T-helper 22 cell (primary cell): ENCODE data around the gene SNAP29.
A peak's percentile ranks its signal among the peaks of the same experiment; 100 is the strongest.
"Not testable (repeated sequence)": the region's sequence is repeated elsewhere in the genome, so short reads cannot be mapped to it uniquely, and the experiment has no call there.

Experiments used
- DNase-seq: peaks from one replicate; pipeline ENCODE4 v3.0.0-alpha.2; 2020; ENCODE audit warnings: low read depth

The SNAP29 gene

GRCh38 chr22:20901093-20902033 is 42.6 kb downstream of the SNAP29 start:
- DNase-seq: not testable (repeated sequence)

DNA sequence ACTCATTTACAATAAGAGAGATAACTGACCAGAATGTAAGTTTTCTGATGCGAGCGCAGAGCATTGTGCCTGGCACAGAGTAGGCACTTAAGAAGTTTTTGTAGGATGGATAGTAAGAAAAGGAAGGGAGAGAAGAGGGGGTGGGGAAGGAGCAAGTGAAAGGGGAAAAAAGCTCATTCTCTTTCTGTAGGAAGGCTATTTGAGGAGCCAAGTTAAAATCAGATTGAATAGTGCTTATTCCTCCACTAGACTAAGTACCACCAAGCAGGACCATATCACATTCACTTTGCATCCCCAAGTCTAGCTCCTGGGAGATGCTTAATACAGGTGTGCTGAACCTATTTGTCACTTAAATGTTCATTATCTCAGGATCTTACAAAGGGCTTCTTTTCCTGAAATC is 44.3 kb downstream of the SNAP29 start:
- DNase-seq: no peak

DNA sequence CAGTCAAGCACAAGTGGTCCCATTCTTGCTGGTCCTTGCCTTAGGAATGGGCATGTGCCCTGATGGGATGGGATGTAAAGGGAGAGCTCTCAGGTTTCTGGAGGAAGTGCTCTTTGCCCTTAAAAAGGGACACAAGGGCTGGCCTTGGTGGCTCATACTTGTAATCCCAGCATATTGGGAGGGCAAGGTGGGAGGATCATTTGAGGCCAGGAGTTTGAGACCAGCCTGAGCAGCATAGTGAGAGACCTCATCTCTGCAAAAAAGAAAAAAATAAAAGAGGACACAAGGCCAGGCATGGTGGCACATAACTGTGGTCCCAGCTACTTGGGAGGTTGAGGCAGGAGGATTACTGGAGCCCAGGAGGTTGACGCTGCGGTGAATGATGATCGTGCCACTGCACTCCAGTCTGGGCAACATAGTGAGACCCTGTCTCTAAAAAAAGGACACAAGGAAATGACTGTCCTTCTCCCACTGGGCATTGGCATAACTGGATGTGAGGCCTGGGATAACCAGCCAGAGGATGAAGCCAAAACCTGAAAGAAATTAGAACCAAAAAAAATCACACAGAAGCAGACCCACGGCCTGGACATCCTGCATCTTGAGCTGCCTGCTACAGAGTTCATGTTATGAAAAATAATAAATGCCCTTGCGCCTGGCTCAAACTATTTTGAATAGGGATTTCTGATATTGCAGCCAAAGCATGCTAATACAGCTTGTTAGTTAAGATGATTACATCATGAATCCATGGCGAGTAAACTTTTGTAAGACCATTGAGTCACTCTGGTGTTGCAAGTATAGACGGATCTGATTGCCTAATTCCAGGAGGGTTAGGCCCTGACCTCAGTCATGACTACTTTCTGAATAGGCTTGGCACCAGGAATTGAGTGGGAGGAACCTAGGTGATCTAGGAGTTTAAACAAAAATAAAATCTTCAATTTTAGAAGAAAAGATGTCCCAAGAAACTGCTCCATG is 45.5 kb downstream of the SNAP29 start:
- DNase-seq: no peak

DNA sequence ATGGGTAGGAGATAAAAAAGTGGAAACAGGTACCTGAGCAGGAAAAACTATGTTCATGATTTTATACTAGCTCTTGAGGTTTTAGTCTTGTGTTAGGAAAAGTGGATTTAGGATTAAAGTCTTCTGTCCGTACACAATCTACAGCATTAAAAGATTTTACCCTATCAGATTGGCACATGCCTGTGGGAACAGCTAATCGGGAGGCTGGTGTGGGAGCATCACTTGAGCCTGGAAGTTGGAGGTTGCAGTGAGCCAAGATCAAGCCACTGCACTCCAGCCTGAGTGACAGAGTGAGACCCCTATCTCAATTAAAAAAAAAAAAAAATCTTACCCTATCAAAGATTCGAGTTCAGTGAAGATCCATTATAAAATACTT is 46.2 kb downstream of the SNAP29 start:
- no peak for DNase-seq

DNA sequence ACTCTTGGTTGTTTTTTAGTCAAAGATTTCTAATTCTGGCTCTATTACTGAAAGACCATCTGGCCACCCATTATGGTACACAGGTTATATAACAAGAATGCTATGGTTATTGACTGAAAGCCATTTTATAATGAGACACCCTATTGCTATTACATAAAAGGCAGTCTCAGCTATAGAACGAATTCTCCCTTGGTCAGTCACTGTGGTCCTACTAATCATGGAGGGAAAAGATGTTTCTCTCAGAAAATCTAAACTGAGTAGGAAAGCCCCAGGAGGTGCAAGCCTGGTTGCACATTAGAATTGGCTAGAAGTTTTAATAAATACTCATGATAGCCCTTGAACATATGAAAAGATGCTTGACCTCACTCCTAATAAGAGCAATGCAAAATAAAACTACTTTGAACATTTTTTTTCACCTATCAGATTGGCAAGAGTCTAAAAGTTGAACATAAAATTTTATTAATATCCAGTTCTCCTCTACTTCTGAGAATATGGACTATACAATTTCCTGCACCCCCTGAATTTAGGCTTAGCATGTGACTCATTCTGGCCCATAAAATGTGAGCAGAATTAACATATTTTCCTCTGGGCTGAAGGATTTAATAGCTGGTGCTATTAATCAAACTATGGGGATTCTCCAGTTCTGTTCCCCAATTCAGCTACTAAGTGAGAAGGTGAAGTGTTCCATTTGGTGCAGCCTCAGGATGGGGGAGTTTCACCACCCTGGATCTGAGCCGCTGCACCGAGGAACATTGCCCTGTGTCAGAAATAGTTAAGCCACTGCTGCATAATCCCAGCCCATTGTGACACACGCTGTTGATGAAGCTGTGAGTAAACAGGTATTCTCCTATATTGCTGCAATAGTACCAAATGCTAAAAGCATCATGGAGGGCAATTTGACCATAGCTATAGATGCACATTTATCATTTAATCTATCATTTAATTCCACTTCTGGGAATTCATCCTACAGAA is 46.9 kb downstream of the SNAP29 start:
- no peak for DNase-seq

GRCh38 chr22:20906387-20906767 is 47.6 kb downstream of the SNAP29 start:
- DNase-seq: no peak

DNA sequence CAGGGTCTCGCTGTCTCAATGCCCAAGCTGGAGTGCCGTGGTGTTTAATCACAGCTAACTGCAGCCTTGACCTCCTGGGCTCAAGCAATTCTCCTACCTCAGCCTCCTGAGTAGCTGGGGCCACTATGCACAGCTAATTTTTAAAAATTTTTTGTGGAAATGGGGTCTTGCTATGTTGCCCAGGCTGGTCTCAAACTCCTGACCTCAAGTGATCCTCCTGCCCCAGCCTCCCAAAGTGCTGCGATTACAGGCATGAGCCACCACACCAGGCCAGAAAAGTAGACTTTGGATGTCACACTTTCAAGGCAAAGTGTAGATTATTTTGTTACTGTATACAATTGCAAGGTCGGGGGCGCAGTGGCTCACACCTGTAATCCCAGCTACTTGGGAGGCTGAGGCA is 49.9 kb downstream of the SNAP29 start:
- not testable (repeated sequence) for DNase-seq

- DNase-seq: no peak
Observed at GRCh38 chr22:20909543-20910303, 50.9 kb downstream of the SNAP29 start.

GRCh38 chr22:20912494-20912893 is 53.7 kb downstream of the SNAP29 start:
- no peak for DNase-seq

DNA sequence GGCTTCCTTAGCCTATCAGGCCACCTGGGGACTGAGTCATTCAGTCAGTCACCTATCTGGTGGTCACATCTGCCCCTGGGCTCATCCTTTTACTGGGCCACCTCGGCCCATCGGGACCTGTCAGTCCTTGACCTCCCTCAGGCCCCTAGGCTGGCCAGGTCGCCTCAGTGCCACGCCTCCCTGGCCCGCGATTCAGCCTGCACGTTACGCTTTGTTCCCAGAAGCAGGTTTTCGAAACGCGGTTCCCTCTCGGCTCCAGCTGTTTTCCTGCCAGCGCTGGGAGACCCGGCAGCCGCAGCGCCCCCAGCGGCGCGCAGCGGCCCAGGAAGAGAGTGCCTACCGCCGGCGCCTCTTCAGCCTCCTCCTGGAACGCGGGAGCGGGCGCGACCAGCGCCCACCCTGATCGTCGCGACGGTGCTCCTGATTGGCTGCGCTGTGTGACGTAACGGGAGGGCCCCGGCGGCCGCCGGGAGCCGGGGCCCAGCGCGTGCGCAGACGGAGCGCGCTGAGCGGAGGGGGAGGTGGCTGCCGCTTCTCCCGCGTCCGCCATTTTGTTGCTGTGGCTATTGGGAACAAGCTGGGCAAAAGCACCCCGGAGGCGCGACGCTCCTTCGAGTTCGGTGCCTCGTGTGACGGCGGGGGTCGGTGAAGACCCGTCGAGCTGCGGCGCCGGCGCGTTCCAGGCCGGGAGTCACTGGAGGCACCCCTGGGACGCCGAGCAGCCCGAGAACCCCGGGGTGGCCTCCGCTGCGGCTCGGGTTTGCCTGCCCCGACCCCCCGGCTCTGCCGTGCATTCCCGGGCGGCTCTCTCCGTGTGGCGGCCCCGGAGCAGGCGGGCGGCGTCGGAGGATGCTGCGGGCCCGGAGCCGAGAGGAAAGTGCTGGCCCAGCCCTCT is 58.4 kb downstream of the SNAP29 start, which contains the start of gene CRKL:
TSS of gene CRKL (plus strand) at position 492 of the 895 bp plus-strand sequence. CDS start 528 bp downstream, outside the sequence.
- DNase-seq: peak; percentile 94

- DNase-seq: no peak
Observed at GRCh38 chr22:20918663-20919218, 59.9 kb downstream of the SNAP29 start.

DNA sequence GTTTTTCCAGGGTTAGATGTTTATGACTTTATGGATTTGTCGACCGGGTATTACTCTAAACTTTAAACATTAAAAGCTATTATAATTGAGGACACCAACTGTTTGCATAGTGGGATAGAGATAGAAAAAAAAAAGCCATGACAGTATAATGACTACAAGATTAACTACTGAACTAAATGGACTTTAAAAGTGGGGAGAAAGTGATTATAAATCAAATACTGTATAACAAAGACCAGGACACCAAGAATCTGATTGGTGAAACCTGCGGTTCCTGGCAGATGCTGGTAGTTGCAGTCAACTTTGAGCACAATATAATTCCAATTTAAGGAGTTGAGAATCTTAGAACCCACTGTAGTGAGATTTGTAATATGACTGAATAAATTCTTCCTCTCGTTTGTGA is 60.9 kb downstream of the SNAP29 start:
- no peak for DNase-seq

DNA sequence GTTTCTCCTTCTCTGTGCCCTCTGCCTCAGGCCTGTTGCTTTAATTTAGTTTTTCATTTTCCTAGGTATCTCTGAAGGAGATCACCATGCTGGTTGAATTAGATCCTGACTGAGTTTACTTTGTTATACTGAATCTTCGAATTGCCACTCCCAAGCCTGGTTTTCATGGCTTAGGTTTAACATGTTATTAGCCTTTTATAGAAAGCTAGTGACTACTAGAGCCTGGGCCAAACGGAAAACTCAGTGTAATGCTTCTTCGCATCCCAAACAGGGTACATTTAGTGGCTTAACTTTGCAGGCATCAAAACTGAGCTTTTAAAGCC is 62.0 kb downstream of the SNAP29 start:
- DNase-seq: no peak

- DNase-seq: no peak
Observed at GRCh38 chr22:20922141-20922751, 63.4 kb downstream of the SNAP29 start.

GRCh38 chr22:20926243-20926642 is 67.4 kb downstream of the SNAP29 start:
- DNase-seq: no peak

DNA sequence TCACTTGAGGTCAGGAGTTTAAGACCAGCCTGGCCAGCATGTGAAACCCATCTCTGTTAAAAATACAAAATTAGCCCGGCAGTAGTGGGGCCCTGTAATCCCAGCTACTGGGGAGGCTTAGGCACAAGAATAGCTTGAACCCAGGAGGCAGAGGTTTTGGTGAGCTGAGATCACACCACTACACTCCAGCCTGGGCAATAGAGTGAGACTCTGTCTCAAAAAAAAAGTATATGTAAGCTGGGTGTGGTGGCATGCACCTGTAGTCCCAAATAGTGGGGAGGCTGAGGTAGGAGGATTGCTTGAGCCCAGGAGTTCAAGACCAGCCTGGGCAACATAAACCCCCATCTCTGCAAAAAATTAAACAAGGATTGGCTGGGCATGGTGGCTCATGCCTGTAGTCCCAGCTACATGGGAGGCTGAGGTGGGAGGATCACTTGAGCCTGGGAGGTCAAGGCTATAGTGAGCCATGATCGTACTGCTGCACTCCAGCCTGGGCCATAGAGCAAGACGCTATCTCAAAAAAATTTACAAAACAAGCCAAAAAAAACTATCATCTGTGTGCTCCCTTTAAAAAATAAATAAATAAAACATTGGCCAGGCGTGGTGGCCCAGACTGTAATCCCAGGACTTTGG is 69.2 kb downstream of the SNAP29 start:
- DNase-seq: no peak

- no peak for DNase-seq
Observed at GRCh38 chr22:20928573-20928967, 69.8 kb downstream of the SNAP29 start.

DNA sequence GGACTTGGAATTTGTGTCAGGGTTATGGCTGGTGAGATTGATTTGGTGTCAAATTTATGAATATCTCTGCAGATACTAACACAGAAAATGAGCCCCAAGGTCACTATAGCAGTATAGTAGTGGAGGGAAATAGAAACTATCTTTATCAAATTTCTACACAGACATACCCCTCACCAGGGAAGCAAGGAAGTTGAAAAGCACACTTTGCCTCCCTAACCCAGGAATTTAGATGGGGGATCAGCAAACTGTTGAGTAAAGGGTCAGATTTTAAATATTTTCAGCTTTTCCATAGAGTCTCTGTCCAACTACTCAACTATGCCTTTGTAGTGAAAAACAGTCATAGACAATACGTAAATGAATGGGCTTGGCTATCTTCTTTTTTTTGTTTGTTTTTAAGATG is 71.2 kb downstream of the SNAP29 start:
- no peak for DNase-seq

DNA sequence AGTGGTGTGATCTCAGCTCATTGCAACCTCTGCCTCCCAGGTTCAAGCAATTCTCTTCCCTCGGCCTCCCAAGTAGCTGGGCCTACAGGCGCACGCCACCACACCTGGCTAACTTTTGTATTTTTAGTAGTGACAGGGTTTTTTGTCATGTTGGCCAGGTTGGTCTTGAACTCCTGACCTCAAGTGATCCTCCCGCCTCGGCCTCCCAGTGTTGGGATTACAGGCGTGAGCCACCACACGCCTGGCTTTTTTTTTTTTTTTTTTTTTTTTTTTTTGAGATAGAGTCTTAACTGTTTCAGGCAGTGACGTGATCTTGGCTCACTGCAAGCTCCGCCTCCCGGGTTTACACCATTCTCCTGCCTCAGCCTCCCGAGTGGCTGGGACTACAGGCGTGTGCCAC is 71.6 kb downstream of the SNAP29 start:
- DNase-seq: not testable (repeated sequence)
